Endothelial cell of umbilical vein (primary cell): ENCODE data around the gene DNAJC7. TPM values are rescaled to one million over a fixed set of nuclear protein-coding genes. Genes with fewer than 3 reads are reported as not detected.

Experiments used
- BruUV-seq: library from RNA; stranded (reverse); fragments of 400-500 nt; replicated peaks from 2 replicates; lab custom pipeline; 2021; lab: Mats Ljungman, UMichigan
- CTCF ChIA-PET: fragments of 300-600, 350-600 bp; sonication (Branson Sonifier 250); formaldehyde crosslinking; loops from one replicate; lab custom pipeline; 2021; ENCODE audit warnings: antibody characterized with exemption, inconsistent platforms; lab: Charles Lee
- POLR2A ChIA-PET: fragments of 300-600, 350-600 bp; sonication (Branson Sonifier 250); formaldehyde crosslinking; loops from one replicate; lab custom pipeline; 2021; ENCODE audit warnings: antibody characterized with exemption, inconsistent platforms; lab: Charles Lee
- DNase-seq: peaks from one replicate; pipeline ENCODE4 v3.0.0-alpha.2; 2011; ENCODE audit warnings: low read depth, low spot score
- FAIRE-seq: peaks from 2 replicates; lab custom pipeline; 2011; peaks lifted over from hg19 to GRCh38; lab: Jason Lieb, UNC
- H2AFZ ChIP-seq: 2 replicates; pipeline ENCODE4 v1.6.0; 2012; ENCODE audit warnings: low read depth, low read length, control low read depth, inconsistent platforms
- H3K27ac ChIP-seq: 2 replicates; pipeline ENCODE4 v1.5.1; 2011; ENCODE audit warnings: low read depth, mild to moderate bottlenecking, control low read depth, low read length, moderate library complexity; ENCODE audit not compliant: insufficient read depth
- H3K27me3 ChIP-seq, 2 experiments: 2 replicates each; pipeline versions ENCODE4 v1.6.0 to v1.6.1; 2011; ENCODE audit warnings: low read length in 2 of 2, mixed read lengths in 1 of 2; ENCODE audit not compliant: control insufficient read depth in 2 of 2, insufficient read depth in 2 of 2
- H3K36me3 ChIP-seq, 2 experiments: 2 replicates in 1 of 2; 3 replicates in 1 of 2; pipeline ENCODE4 v1.5.1; 2011; ENCODE audit warnings: low read length in 2 of 2, mild to moderate bottlenecking in 1 of 2, moderate library complexity in 1 of 2; ENCODE audit not compliant: control insufficient read depth in 2 of 2, insufficient read depth in 2 of 2; ENCODE audit errors: extremely low read depth in 1 of 2
- H3K4me1 ChIP-seq: 3 replicates; pipeline ENCODE4 v1.5.1; 2011; ENCODE audit warnings: mild to moderate bottlenecking, low read length; ENCODE audit not compliant: control insufficient read depth, insufficient read depth; ENCODE audit errors: extremely low read depth
- H3K4me2 ChIP-seq: 2 replicates; pipeline ENCODE4 v1.6.1; 2011; ENCODE audit warnings: low read length, control low read depth, mixed read lengths; ENCODE audit not compliant: insufficient read depth
- H3K4me3 ChIP-seq, 3 experiments: fragments of 200-600 bp in 1 of 3; sonication (generic), shearing (Covaris generic) in 1 of 3; replicated peaks in 1 of 3; 2 replicates each; pipeline ENCODE4 v1.5.1; 2011 to 2016; ENCODE audit warnings: control low read depth in 3 of 3, low read length in 3 of 3, mild to moderate bottlenecking in 2 of 3, inconsistent platforms in 1 of 3, low read depth in 1 of 3, moderate library complexity in 1 of 3; ENCODE audit not compliant: insufficient read depth in 1 of 3
- H3K79me2 ChIP-seq: 2 replicates; pipeline ENCODE4 v1.6.0; 2012; ENCODE audit warnings: low read length, inconsistent platforms; ENCODE audit not compliant: control insufficient read depth, insufficient read depth
- H3K9ac ChIP-seq: replicated peaks from 2 replicates; pipeline ENCODE3; 2011; ENCODE audit warnings: low read length, control low read depth; ENCODE audit not compliant: insufficient read depth; ENCODE audit errors: extremely low read depth
- H3K9me1 ChIP-seq: replicated peaks from 3 replicates; pipeline ENCODE4 v1.6.0; 2011; ENCODE audit warnings: mild to moderate bottlenecking, low read length; ENCODE audit not compliant: control insufficient read depth, insufficient read depth; ENCODE audit errors: extremely low read depth
- H3K9me3 ChIP-seq: replicated peaks from 2 replicates; pipeline ENCODE4 v1.5.1; 2012; ENCODE audit warnings: low read length, inconsistent platforms; ENCODE audit not compliant: control insufficient read depth, insufficient read depth
- H4K20me1 ChIP-seq: replicated peaks from 2 replicates; pipeline ENCODE3; 2011; ENCODE audit warnings: mild to moderate bottlenecking, low read length; ENCODE audit not compliant: control insufficient read depth, insufficient read depth; ENCODE audit errors: extremely low read depth
- CTCF ChIP-seq, 2 donors: IDR thresholded peaks; 1 replicate in 1 of 2; 2 replicates in 1 of 2; pipeline ENCODE4 v1.5.1; 2011; ENCODE audit warnings: low read length in 2 of 2, mild to moderate bottlenecking in 2 of 2, moderate library complexity in 2 of 2, control low read depth in 1 of 2, inconsistent platforms in 1 of 2, low read depth in 1 of 2; ENCODE audit not compliant: insufficient read depth in 1 of 2; ENCODE audit errors: extremely low read depth in 1 of 2
- EZH2 ChIP-seq: IDR thresholded peaks from 2 replicates; pipeline ENCODE4 v1.6.1; 2012; ENCODE audit warnings: borderline replicate concordance, low read depth, mild to moderate bottlenecking, moderate library complexity, low read length, inconsistent platforms; ENCODE audit not compliant: severe bottlenecking
- FOS ChIP-seq: IDR thresholded peaks from 2 replicates; pipeline ENCODE4 v1.6.1; 2011; ENCODE audit warnings: mild to moderate bottlenecking, low read length, moderate library complexity, borderline replicate concordance; ENCODE audit not compliant: insufficient read depth
- GATA2 ChIP-seq: IDR thresholded peaks from 2 replicates; pipeline ENCODE4 v1.7.0; 2011; ENCODE audit warnings: low read depth, mild to moderate bottlenecking, moderate library complexity, mixed read lengths, low read length; ENCODE audit not compliant: insufficient read length, insufficient read depth
- JUN ChIP-seq: IDR thresholded peaks from 2 replicates; pipeline ENCODE4 v1.6.1; 2011; ENCODE audit warnings: borderline replicate concordance, low read depth; ENCODE audit not compliant: insufficient read length, insufficient read depth
- MYC ChIP-seq: IDR thresholded peaks from one replicate; pipeline ENCODE4 v1.6.1; 2011; ENCODE audit warnings: mild to moderate bottlenecking, low read depth, low read length
- POLR2A ChIP-seq: IDR thresholded peaks from 2 replicates; pipeline ENCODE4 v1.6.1; 2012; ENCODE audit warnings: low read depth, mild to moderate bottlenecking, control low read depth, low read length
- POLR2AphosphoS5 ChIP-seq: IDR thresholded peaks from 2 replicates; pipeline ENCODE4 v1.6.1; 2012; ENCODE audit warnings: low read depth, mild to moderate bottlenecking, control low read depth, low read length, moderate library complexity; ENCODE audit not compliant: insufficient read depth
- dilution Hi-C: fragments of 300-500 bp; cut with MboI; formaldehyde crosslinking; loops from one replicate; pipeline ENCODE4 v1.15.0; 2019; ENCODE audit warnings: low sequenced_read_pairs; ENCODE audit not compliant: extremely low pct_ligation_motif_present
- intact Hi-C: fragments of 100-400 bp; cut with micrococcal nuclease; formaldehyde crosslinking; loops from one replicate; pipeline ENCODE4 v1.10.0; 2022
- polyA plus RNA-seq, 4 experiments: library from polyadenylated mRNA; depleted of rRNA in 3 of 4; stranded (reverse) in 3 of 4; unstranded in 1 of 4; fragments of >200 nt; gene quantifications; 2 replicates each; pipeline versions ENCODE4 v1.2.1 to v1.2.3, GENCODE V29; 2011 to 2012; ENCODE audit warnings: missing spikeins in 1 of 4
- total RNA-seq: library from RNA; stranded (reverse); gene quantifications from 2 replicates; pipeline ENCODE4 v1.2.3, GENCODE V29; 2021
- TF ChIP-seq, protein P1 (sequence below): IDR thresholded peaks from 2 replicates; pipeline ENCODE4 v1.6.1; 2011; ENCODE audit not compliant: insufficient read depth, insufficient read length

DNAJC7 gene
- total and polyA plus RNA-seq, 2 donors (not counting 3 experiments of a cell fraction or from before 2014, with no cell fraction given), result 19.8 to 111 TPM

- dilution Hi-C loops (loop anchor here (25.0 kb wide), 1 partner anchor 154 kb away; the partner anchor contains the start of genes DHX58, HSPB9 and KAT2A), intact Hi-C loops (loop anchor here (5.0 kb wide), 1 partner anchor 146 kb away; the partner anchor contains the start of genes FKBP10 and P3H4)
- POLR2A ChIA-PET, result interaction anchor here (0.6 kb wide), 1 partner anchor 146 kb away, joined by 3 read pairs; no protein-coding TSS in a partner anchor
- H3K4me3 ChIP-seq, result no peak overlapping the region
- no peak for DNase-seq
- CTCF ChIA-PET, result interaction anchor here (0.7 to 4.1 kb wide), 8 partner anchors 8 to 262 kb away, joined by 3 to 28 read pairs (median 6); partner anchors contain the start of genes ACLY and ODAD4
- no peaks in the 10 kb centered on the region for H3K9me1 ChIP-seq
- no peaks in the 10 kb centered on the region for H3K9me3 ChIP-seq
- H2AFZ ChIP-seq, result no peak overlapping the region
- H3K27me3 ChIP-seq, result no peaks in the 10 kb centered on the region
- H3K4me2 ChIP-seq, result no peak overlapping the region
- TF ChIP-seq FOS (no peak), EZH2 (no peak), MYC (no peak), CTCF (IDR thresholded peaks at IDR 0.05; ENCODE audit: extremely low read depth in 1 of 2, insufficient read depth in 1 of 2, low read depth in 1 of 2, low read length in 2 of 2) (no peak), GATA2 (no peak), JUN (no peak), POLR2AphosphoS5 (no peak), POLR2A (no peak)
- TF ChIP-seq, protein P1, sequence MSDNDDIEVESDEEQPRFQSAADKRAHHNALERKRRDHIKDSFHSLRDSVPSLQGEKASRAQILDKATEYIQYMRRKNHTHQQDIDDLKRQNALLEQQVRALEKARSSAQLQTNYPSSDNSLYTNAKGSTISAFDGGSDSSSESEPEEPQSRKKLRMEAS, result no peak
- no peaks in the 10 kb centered on the region for H3K79me2 ChIP-seq
- H3K9ac ChIP-seq, result no peak overlapping the region
- BruUV-seq, result no TSS peak
- peaks cover 9% of the 10 kb centered on the region for H3K4me1 ChIP-seq
- no peak for FAIRE-seq
- H3K36me3 ChIP-seq, result no peaks in the 10 kb centered on the region
- H4K20me1 ChIP-seq, result no peaks in the 10 kb centered on the region
- no peak overlapping the region for H3K27ac ChIP-seq
These were observed 59.3 kb downstream of the DNAJC7 start for GRCh38 chr17:41957869-41958439.
